Ishikawa (cell line): ENCODE data around the gene GPR84.

ENCODE experiments used
- CEBPB ChIP-seq: IDR thresholded peaks from 2 replicates; pipeline ENCODE4 v1.6.1; 2012
- CREB1 ChIP-seq: IDR thresholded peaks from 2 replicates; pipeline ENCODE4 v1.6.1; 2012; ENCODE audit warnings: low read depth
- EGR1 ChIP-seq: IDR thresholded peaks from 2 replicates; pipeline ENCODE4 v1.6.1; 2012
- EP300 ChIP-seq: IDR thresholded peaks from 2 replicates; pipeline ENCODE4 v1.6.1; 2012; ENCODE audit warnings: borderline replicate concordance
- FOXM1 ChIP-seq: IDR thresholded peaks from 2 replicates; pipeline ENCODE4 v1.6.1; 2012; ENCODE audit warnings: low read depth, borderline replicate concordance
- MAX ChIP-seq: IDR thresholded peaks from 2 replicates; pipeline ENCODE4 v1.6.1; 2012
- NFIC ChIP-seq: IDR thresholded peaks from 2 replicates; pipeline ENCODE4 v1.6.1; 2012
- RAD21 ChIP-seq: IDR thresholded peaks from 2 replicates; pipeline ENCODE4 v1.6.1; 2012; ENCODE audit warnings: low read depth
- REST ChIP-seq: IDR thresholded peaks from 2 replicates; pipeline ENCODE4 v1.6.1; 2012; ENCODE audit warnings: low read depth, mild to moderate bottlenecking
- TAF1 ChIP-seq: IDR thresholded peaks from 2 replicates; pipeline ENCODE4 v1.6.1; 2012; ENCODE audit warnings: low read depth, mild to moderate bottlenecking
- TCF12 ChIP-seq: IDR thresholded peaks from 2 replicates; pipeline ENCODE4 v1.6.1; 2012; ENCODE audit warnings: low read depth
- TEAD4 ChIP-seq: IDR thresholded peaks from 2 replicates; pipeline ENCODE4 v1.6.1; 2012
- USF1 ChIP-seq: IDR thresholded peaks from 2 replicates; pipeline ENCODE4 v1.6.1; 2012
- YY1 ChIP-seq: IDR thresholded peaks from 2 replicates; pipeline ENCODE4 v1.6.1; 2012; ENCODE audit warnings: low read depth
- ZBTB7A ChIP-seq: IDR thresholded peaks from 2 replicates; pipeline ENCODE4 v1.6.1; 2012; ENCODE audit warnings: low read depth

GPR84 gene

GRCh38 chr12:54357506-54358190 lies 6.6 kb downstream of the GPR84 start:
- TF ChIP-seq TCF12: no peak
- no peak for TF ChIP-seq EGR1
- TF ChIP-seq FOXM1: no peak
- no peak for TF ChIP-seq YY1
- no peak for TF ChIP-seq MAX
- TF ChIP-seq CREB1: no peak
- TF ChIP-seq USF1: no peak
- TF ChIP-seq REST: no peak
- no peak for TF ChIP-seq CEBPB
- TF ChIP-seq TAF1: no peak
- no peak for TF ChIP-seq ZBTB7A
- TF ChIP-seq RAD21: no peak
- no peak for TF ChIP-seq EP300

- TF ChIP-seq TAF1 (no peak), YY1 (no peak), RAD21 (no peak), EP300 (no peak), CEBPB (no peak), MAX (no peak), REST (no peak), FOXM1 (no peak), CREB1 (no peak), EGR1 (no peak), NFIC (no peak), ZBTB7A (no peak), USF1 (no peak), TCF12 (no peak), TEAD4 (no peak)
Measured at GRCh38 chr12:54356951-54357356, 7.3 kb downstream of the GPR84 start.

- TF ChIP-seq CREB1: no peak
- no peak for TF ChIP-seq CEBPB
- TF ChIP-seq ZBTB7A: no peak
- TF ChIP-seq TAF1: no peak
Measured at GRCh38 chr12:54356228-54356627, 8.1 kb downstream of the GPR84 start.

- TF ChIP-seq CREB1 (no peak), ZBTB7A (no peak), TEAD4 (no peak), TAF1 (no peak), EP300 (no peak), REST (no peak), MAX (no peak), USF1 (no peak), TCF12 (no peak), NFIC (no peak), FOXM1 (no peak), EGR1 (no peak), RAD21 (no peak), CEBPB (no peak)
Measured at GRCh38 chr12:54355104-54355815, 9.0 kb downstream of the GPR84 start.
